ENCODE results near the gene GYG1. TPM values are rescaled to one million over a fixed set of nuclear protein-coding genes. Genes with fewer than 3 reads are reported as not detected.
A peak's percentile ranks its signal among the peaks of the same experiment; 100 is the strongest.

Gene GYG1
- total and polyA plus RNA-seq, 2 experiments from 2014 or later = 33.2 to 40.9 TPM

DNA sequence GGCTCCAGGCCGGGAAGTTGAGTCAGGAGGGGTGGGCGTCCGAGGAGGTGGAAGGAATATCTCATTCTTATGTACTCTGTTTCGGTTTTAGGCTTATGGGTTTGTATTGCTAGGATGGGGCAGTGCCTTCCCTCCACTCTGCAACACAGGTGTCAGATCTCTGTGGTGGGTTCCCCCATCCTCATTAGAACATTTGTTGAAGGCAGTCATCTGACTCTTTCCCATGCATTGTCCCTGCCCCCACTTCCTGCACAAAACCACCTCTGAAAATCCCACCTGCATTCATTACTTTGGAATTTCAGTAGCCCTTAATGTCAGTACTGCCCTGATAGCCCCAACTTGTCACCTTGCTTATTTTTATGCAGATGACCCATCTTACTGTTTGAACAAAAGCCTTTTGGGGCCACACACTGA, 29.5 kb downstream of the GYG1 start (continued):
- TF ChIP-seq, protein P1, sequence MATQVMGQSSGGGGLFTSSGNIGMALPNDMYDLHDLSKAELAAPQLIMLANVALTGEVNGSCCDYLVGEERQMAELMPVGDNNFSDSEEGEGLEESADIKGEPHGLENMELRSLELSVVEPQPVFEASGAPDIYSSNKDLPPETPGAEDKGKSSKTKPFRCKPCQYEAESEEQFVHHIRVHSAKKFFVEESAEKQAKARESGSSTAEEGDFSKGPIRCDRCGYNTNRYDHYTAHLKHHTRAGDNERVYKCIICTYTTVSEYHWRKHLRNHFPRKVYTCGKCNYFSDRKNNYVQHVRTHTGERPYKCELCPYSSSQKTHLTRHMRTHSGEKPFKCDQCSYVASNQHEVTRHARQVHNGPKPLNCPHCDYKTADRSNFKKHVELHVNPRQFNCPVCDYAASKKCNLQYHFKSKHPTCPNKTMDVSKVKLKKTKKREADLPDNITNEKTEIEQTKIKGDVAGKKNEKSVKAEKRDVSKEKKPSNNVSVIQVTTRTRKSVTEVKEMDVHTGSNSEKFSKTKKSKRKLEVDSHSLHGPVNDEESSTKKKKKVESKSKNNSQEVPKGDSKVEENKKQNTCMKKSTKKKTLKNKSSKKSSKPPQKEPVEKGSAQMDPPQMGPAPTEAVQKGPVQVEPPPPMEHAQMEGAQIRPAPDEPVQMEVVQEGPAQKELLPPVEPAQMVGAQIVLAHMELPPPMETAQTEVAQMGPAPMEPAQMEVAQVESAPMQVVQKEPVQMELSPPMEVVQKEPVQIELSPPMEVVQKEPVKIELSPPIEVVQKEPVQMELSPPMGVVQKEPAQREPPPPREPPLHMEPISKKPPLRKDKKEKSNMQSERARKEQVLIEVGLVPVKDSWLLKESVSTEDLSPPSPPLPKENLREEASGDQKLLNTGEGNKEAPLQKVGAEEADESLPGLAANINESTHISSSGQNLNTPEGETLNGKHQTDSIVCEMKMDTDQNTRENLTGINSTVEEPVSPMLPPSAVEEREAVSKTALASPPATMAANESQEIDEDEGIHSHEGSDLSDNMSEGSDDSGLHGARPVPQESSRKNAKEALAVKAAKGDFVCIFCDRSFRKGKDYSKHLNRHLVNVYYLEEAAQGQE (IDR thresholded peaks at IDR 0.05; ENCODE audit: unreplicated experiment) = no peak
- no peak for TF ChIP-seq CTCF (conservative IDR thresholded peaks at IDR 0.05; ENCODE audit: low read depth in 2 of 2)

GRCh38 chr3:149021830-149022229, 30.5 kb downstream of the GYG1 start:
- H3F3A ChIP-seq (replicated peaks; ENCODE audit: low read depth) = no peaks in the 10 kb centered on the region
- Mint-ChIP-seq H3K36me3 (ENCODE audit: low read depth) (peaks cover 52% of the 10 kb centered on the region), H3K4me1 (peaks cover 37% of the 10 kb centered on the region), H3K27ac (peak overlapping the region; percentile 74), H3K9me3 (peaks cover 25% of the 10 kb centered on the region), H3K27me3 (ENCODE audit: insufficient read depth, low read depth, poor library complexity) (peaks cover 7% of the 10 kb centered on the region), H3K4me3 (no peak overlapping the region; the same call in 2 of the 3 replicates)
- H4K20me1 ChIP-seq (replicated peaks; ENCODE audit: insufficient read depth) = no peaks in the 10 kb centered on the region
- no peaks in the 10 kb centered on the region for H3K27me3 ChIP-seq (ENCODE audit: insufficient read depth)
- no peak overlapping the region for H3K4me3 ChIP-seq
- ATAC-seq (peak; percentile 77), DNase-seq (ENCODE audit: low spot score) (peak; percentile 48)
- peak overlapping the region; percentile 26 for H3K4me2 ChIP-seq
- H3K36me3 ChIP-seq (ENCODE audit: insufficient read depth) = peaks cover 19% of the 10 kb centered on the region
- no peaks in the 10 kb centered on the region for H3K79me2 ChIP-seq (replicated peaks; ENCODE audit: insufficient read depth)
- peaks cover 26% of the 10 kb centered on the region for H3K4me1 ChIP-seq (ENCODE audit: insufficient read depth)
- H3K27ac ChIP-seq (ENCODE audit: low read depth) = peak overlapping the region; percentile 82
- H3K9me2 ChIP-seq (ENCODE audit: insufficient read depth) = no peaks in the 10 kb centered on the region
- no peak overlapping the region for H2AFZ ChIP-seq
- TF ChIP-seq EZH2 (IDR thresholded peaks at IDR 0.05; ENCODE audit: low read depth, unreplicated experiment) (no peak), EZH2phosphoT487 (IDR thresholded peaks at IDR 0.05; ENCODE audit: unreplicated experiment) (no peak), CTCF (conservative IDR thresholded peaks at IDR 0.05; ENCODE audit: low read depth in 2 of 2) (no peak), POLR2AphosphoS5 (IDR thresholded peaks at IDR 0.05; ENCODE audit: low read depth) (no peak), STAT1 (IDR thresholded peaks at IDR 0.05; ENCODE audit: unreplicated experiment) (no peak)
- TF ChIP-seq, protein P1 (IDR thresholded peaks at IDR 0.05; ENCODE audit: unreplicated experiment) = no peak
